ENCODE results near the gene MAN1A2.

GRCh38 chr1:117347907-117348306 lies 19.3 kb upstream of the MAN1A2 start:
- TF ChIP-seq CTCF (IDR thresholded peaks at IDR 0.05; ENCODE audit: poor library complexity) = no peak
- no peak for TF ChIP-seq EZH2phosphoT487 (IDR thresholded peaks at IDR 0.05; ENCODE audit: low read depth, severe bottlenecking, unreplicated experiment)
- no peak for TF ChIP-seq EZH2 (IDR thresholded peaks at IDR 0.05; ENCODE audit: borderline replicate concordance)

All from hepatocyte (in vitro differentiated cells).